GM12878 (cell line): ENCODE results near the gene ZNF732. TPM values are rescaled to one million over a fixed set of nuclear protein-coding genes. Genes with fewer than 3 reads are reported as not detected.

ENCODE experiments used
- ATAC-seq: fragments of 200-7000 bp; cut with Tn5 transposase; 3 replicates; pipeline ENCODE4 v1.9.1; 2020; ENCODE audit warnings: mild to moderate bottlenecking, moderate library complexity
- BruUV-seq: library from RNA; stranded (reverse); fragments of 400-500 nt; replicated peaks from 2 replicates; lab custom pipeline; 2021; lab: Mats Ljungman, UMichigan
- CTCF ChIA-PET: fragments of 300-600 bp; sonication (Branson Sonifier 250); formaldehyde crosslinking; extraction: SDS; loops from one replicate; lab custom pipeline; 2021; ENCODE audit warnings: inconsistent platforms; lab: Yijun Ruan, JAX
- POLR2A ChIA-PET: fragments of 350-600 bp; formaldehyde crosslinking; extraction: SDS; loops from one replicate; lab custom pipeline; 2021; ENCODE audit warnings: inconsistent platforms; lab: Charles Lee
- RAD21 ChIA-PET: fragments of 300-600 bp; sonication (Branson Sonifier 250); formaldehyde crosslinking; loops from one replicate; lab custom pipeline; 2023; ENCODE audit warnings: antibody characterized with exemption; ENCODE audit not compliant: unreplicated experiment; lab: Charles Lee
- SMC1A ChIA-PET: fragments of 300-600 bp; sonication (Branson Sonifier 250); formaldehyde crosslinking; loops from one replicate; lab custom pipeline; 2023; ENCODE audit not compliant: unreplicated experiment, uncharacterized antibody; lab: Charles Lee
- DNase-seq: peaks from one replicate; pipeline ENCODE4 v3.0.0-alpha.2; 2011; ENCODE audit warnings: low read depth, low spot score
- FAIRE-seq: peaks from 3 replicates; lab custom pipeline; 2011; peaks lifted over from hg19 to GRCh38; lab: Jason Lieb, UNC
- H2AFZ ChIP-seq: 2 replicates; pipeline ENCODE4 v1.6.0; 2011; ENCODE audit warnings: low read depth, low read length, control low read depth; ENCODE audit not compliant: control insufficient read depth
- H3K27ac ChIP-seq: 2 replicates; pipeline ENCODE4 v1.5.1; 2011; ENCODE audit warnings: control low read depth; ENCODE audit not compliant: control insufficient read depth, insufficient read depth
- H3K27me3 ChIP-seq, 2 experiments: replicated peaks in 1 of 2; 2 replicates each; pipeline versions ENCODE4 v1.6.0 to v1.6.1; 2011; ENCODE audit warnings: low read length in 1 of 2; ENCODE audit not compliant: control insufficient read depth in 2 of 2, insufficient read depth in 2 of 2
- H3K36me3 ChIP-seq, 2 experiments: 2 replicates each; pipeline ENCODE4 v1.5.1; 2011; ENCODE audit warnings: low read length in 1 of 2; ENCODE audit not compliant: control insufficient read depth in 2 of 2, insufficient read depth in 2 of 2
- H3K4me1 ChIP-seq: 2 replicates; pipeline ENCODE4 v1.6.1; 2011; ENCODE audit warnings: mild to moderate bottlenecking, low read length, moderate library complexity, mixed read lengths; ENCODE audit not compliant: control insufficient read depth, insufficient read depth
- H3K4me2 ChIP-seq: 2 replicates; pipeline ENCODE4 v1.6.0; 2011; ENCODE audit warnings: control low read depth; ENCODE audit not compliant: control insufficient read depth, insufficient read depth
- H3K4me3 ChIP-seq: fragments of 200-600 bp; sonication (generic); 2 replicates; pipeline ENCODE4 v1.5.1; 2016
- H3K79me2 ChIP-seq: 2 replicates; pipeline ENCODE4 v1.6.0; 2011; ENCODE audit warnings: low read length; ENCODE audit not compliant: control insufficient read depth, insufficient read depth
- H3K9ac ChIP-seq: 2 replicates; pipeline ENCODE4 v1.8.0; 2011; ENCODE audit warnings: low read length, control low read depth, mixed read lengths; ENCODE audit not compliant: control insufficient read depth, insufficient read depth
- H3K9me3 ChIP-seq: replicated peaks from 3 replicates; pipeline ENCODE4 v1.5.1; 2011; ENCODE audit warnings: mild to moderate bottlenecking, low read length; ENCODE audit not compliant: control insufficient read depth, insufficient read depth
- H4K20me1 ChIP-seq: 2 replicates; pipeline ENCODE4 v1.6.0; 2011; ENCODE audit not compliant: control insufficient read depth, insufficient read depth
- BCL11A ChIP-seq: IDR thresholded peaks from 2 replicates; pipeline ENCODE4 v1.6.1; 2011; ENCODE audit warnings: low read depth, low read length
- CBX3 ChIP-seq: fragments of 200-600 bp; sonication (generic); IDR thresholded peaks from 2 replicates; pipeline ENCODE4 v1.6.1; 2016; ENCODE audit warnings: low read depth, borderline replicate concordance
- CREB1 ChIP-seq: IDR thresholded peaks from 2 replicates; pipeline ENCODE4 v1.6.1; 2012; ENCODE audit warnings: low read depth, mild to moderate bottlenecking, inconsistent platforms
- HCFC1 ChIP-seq: fragments of 150-350 bp; IDR thresholded peaks from 2 replicates; pipeline ENCODE4 v1.6.1; 2014; ENCODE audit warnings: low read length
- HDAC6 ChIP-seq: fragments of 200-600 bp; sonication (generic); IDR thresholded peaks from one replicate; pipeline ENCODE4 v1.8.0; 2017; ENCODE audit warnings: antibody characterized with exemption; ENCODE audit not compliant: unreplicated experiment
- IKZF1 ChIP-seq: fragments of 450-650 bp; conservative IDR thresholded peaks from 2 replicates; pipeline ENCODE4 v1.6.1; 2017; ENCODE audit warnings: antibody characterized with exemption, mild to moderate bottlenecking
- MTA3 ChIP-seq: IDR thresholded peaks from 2 replicates; pipeline ENCODE4 v1.6.1; 2012; ENCODE audit warnings: low read length, inconsistent platforms, borderline replicate concordance
- NFIC ChIP-seq: IDR thresholded peaks from 2 replicates; pipeline ENCODE4 v1.6.1; 2012; ENCODE audit warnings: low read depth, mild to moderate bottlenecking, inconsistent platforms, low read length, moderate library complexity
- NR2C2 ChIP-seq: IDR thresholded peaks from 2 replicates; pipeline ENCODE4 v1.6.1; 2011; ENCODE audit warnings: borderline replicate concordance, low read depth; ENCODE audit not compliant: control insufficient read depth, insufficient read length
- RAD21 ChIP-seq: IDR thresholded peaks from 2 replicates; pipeline ENCODE4 v1.6.1; 2011; ENCODE audit warnings: mild to moderate bottlenecking, low read depth, low read length, moderate library complexity; ENCODE audit not compliant: insufficient read depth
- RAD51 ChIP-seq: fragments of 450-650 bp; IDR thresholded peaks from 2 replicates; pipeline ENCODE4 v1.6.1; 2016; ENCODE audit warnings: moderate library complexity, mild to moderate bottlenecking, inconsistent platforms
- RFX5 ChIP-seq: IDR thresholded peaks from 2 replicates; pipeline ENCODE4 v1.6.1; 2011; ENCODE audit warnings: low read depth, low read length, improper control_type of control experiment
- SMC3 ChIP-seq: IDR thresholded peaks from 2 replicates; pipeline ENCODE4 v1.6.1; 2011; ENCODE audit warnings: low read length, improper control_type of control experiment, borderline replicate concordance
- STAT3 ChIP-seq: IDR thresholded peaks from 2 replicates; pipeline ENCODE4 v1.6.1; 2011; ENCODE audit warnings: low read depth, low read length, improper control_type of control experiment
- ZNF24 ChIP-seq: fragments of 450-650 bp; IDR thresholded peaks from 2 replicates; pipeline ENCODE4 v1.6.1; 2017; ENCODE audit warnings: antibody characterized with exemption, mild to moderate bottlenecking
- ZZZ3 ChIP-seq: IDR thresholded peaks from 2 replicates; pipeline ENCODE4 v1.6.1; 2011; ENCODE audit warnings: low read depth; ENCODE audit not compliant: control insufficient read depth, insufficient read length
- WGBS: methylation state at CpG from one replicate; pipeline ENCODE4 v1.1.6; 2016; ENCODE audit warnings: low lambda C conversion rate; ENCODE audit not compliant: insufficient replicate concordance, insufficient coverage; ENCODE audit errors: missing lambda C conversion rate; 5-methylcytosine and 5-hydroxymethylcytosine counted together
- in situ Hi-C: fragments of 300-500 bp; cut with MboI; formaldehyde crosslinking; loops from 9 replicates; pipeline ENCODE4 v1.14.3; 2018; ENCODE audit warnings: mixed read lengths
- intact Hi-C: fragments of 100-400 bp; cut with micrococcal nuclease; formaldehyde crosslinking; loops from one replicate; pipeline ENCODE4 v1.14.2; 2022; ENCODE audit not compliant: unreplicated experiment
- polyA plus RNA-seq, 11 experiments: library from polyadenylated mRNA; depleted of rRNA in 4 of 11; unstranded in 6 of 11; stranded (reverse) in 5 of 11; fragments of >200 nt; fragmentation: Nextera tagmentation in 4 of 11; fragmentation: Illumina TruSeq in 1 of 11; extraction: Ambion mirVana in 4 of 11; extraction: Trizol in 1 of 11; gene quantifications; 1 replicate in 1 of 11; 2 replicates in 10 of 11; pipeline versions ENCODE4 v1.2.1 to v1.2.3, GENCODE V29; 2011 to 2016; ENCODE audit warnings: inconsistent platforms in 2 of 11, missing spikeins in 2 of 11, low read depth in 1 of 11
- total RNA-seq, 4 experiments: library from RNA; depleted of rRNA in 3 of 4; stranded (reverse); fragments of >200 nt in 3 of 4; fragmentation: Illumina TruSeq in 1 of 4; extraction: Trizol in 1 of 4; gene quantifications; 2 replicates each; pipeline versions ENCODE4 v1.2.1 to v1.2.3, GENCODE V29; 2013 to 2021
- TF ChIP-seq, protein P1 (sequence below): IDR thresholded peaks from 2 replicates; pipeline ENCODE4 v1.6.1; 2011; ENCODE audit warnings: borderline replicate concordance, low read depth, mild to moderate bottlenecking, moderate library complexity, mixed read lengths, low read length; ENCODE audit not compliant: insufficient read depth; ENCODE audit errors: extremely low read length
- TF ChIP-seq, protein P2 (sequence below): fragments of 450-650 bp; IDR thresholded peaks from 2 replicates; pipeline ENCODE4 v1.6.1; 2017; ENCODE audit warnings: mild to moderate bottlenecking, low read depth, inconsistent platforms; ENCODE audit not compliant: poor library complexity, severe bottlenecking

ZNF732 gene
- total and polyA plus RNA-seq, 10 of the 15 experiments (the other 5 are each of a cell fraction or from before 2014, with no cell fraction given): not detected

GRCh38 chr4:252065-252601 lies 53.1 kb downstream of the ZNF732 start:
- H3K27me3 ChIP-seq: no peaks in the 10 kb centered on the region
- ChIA-PET SMC1A (no interaction called here), CTCF (no interaction called here), POLR2A (no interaction called here), RAD21 (no interaction called here)
- H3K4me3 ChIP-seq: no peak overlapping the region
- H3K27ac ChIP-seq: no peak overlapping the region
- TF ChIP-seq CBX3 (no peak), BCL11A (no peak), IKZF1 (no peak), CREB1 (no peak), RAD51 (no peak), STAT3 (no peak), NR2C2 (no peak), NFIC (no peak), SMC3 (no peak), ZZZ3 (no peak), RAD21 (no peak), ZNF24 (no peak), RFX5 (no peak), HDAC6 (no peak), HCFC1 (no peak), MTA3 (no peak)
- TF ChIP-seq, protein P1, sequence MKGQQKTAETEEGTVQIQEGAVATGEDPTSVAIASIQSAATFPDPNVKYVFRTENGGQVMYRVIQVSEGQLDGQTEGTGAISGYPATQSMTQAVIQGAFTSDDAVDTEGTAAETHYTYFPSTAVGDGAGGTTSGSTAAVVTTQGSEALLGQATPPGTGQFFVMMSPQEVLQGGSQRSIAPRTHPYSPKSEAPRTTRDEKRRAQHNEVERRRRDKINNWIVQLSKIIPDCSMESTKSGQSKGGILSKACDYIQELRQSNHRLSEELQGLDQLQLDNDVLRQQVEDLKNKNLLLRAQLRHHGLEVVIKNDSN: no peak
- TF ChIP-seq, protein P2, sequence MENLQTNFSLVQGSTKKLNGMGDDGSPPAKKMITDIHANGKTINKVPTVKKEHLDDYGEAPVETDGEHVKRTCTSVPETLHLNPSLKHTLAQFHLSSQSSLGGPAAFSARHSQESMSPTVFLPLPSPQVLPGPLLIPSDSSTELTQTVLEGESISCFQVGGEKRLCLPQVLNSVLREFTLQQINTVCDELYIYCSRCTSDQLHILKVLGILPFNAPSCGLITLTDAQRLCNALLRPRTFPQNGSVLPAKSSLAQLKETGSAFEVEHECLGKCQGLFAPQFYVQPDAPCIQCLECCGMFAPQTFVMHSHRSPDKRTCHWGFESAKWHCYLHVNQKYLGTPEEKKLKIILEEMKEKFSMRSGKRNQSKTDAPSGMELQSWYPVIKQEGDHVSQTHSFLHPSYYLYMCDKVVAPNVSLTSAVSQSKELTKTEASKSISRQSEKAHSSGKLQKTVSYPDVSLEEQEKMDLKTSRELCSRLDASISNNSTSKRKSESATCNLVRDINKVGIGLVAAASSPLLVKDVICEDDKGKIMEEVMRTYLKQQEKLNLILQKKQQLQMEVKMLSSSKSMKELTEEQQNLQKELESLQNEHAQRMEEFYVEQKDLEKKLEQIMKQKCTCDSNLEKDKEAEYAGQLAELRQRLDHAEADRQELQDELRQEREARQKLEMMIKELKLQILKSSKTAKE: no peak
- no peaks in the 10 kb centered on the region for H3K36me3 ChIP-seq
- H3K9ac ChIP-seq: no peak overlapping the region
- WGBS: 12% methylated on average over 2 of the region's 2 CpGs
- ATAC-seq (no peak), FAIRE-seq (no peak), DNase-seq (no peak)
- in situ Hi-C loops: no loop called here
- no peak overlapping the region for H3K4me2 ChIP-seq
- H3K9me3 ChIP-seq: peaks cover 5% of the 10 kb centered on the region
- no peaks in the 10 kb centered on the region for H3K4me1 ChIP-seq
- no peaks in the 10 kb centered on the region for H3K79me2 ChIP-seq
- no peaks in the 10 kb centered on the region for H4K20me1 ChIP-seq
- intact Hi-C loops: no loop called here
- no TSS peak for BruUV-seq
- no peak overlapping the region for H2AFZ ChIP-seq
